ENCODE results near the gene NDEL1.

NDEL1 gene

DNA sequence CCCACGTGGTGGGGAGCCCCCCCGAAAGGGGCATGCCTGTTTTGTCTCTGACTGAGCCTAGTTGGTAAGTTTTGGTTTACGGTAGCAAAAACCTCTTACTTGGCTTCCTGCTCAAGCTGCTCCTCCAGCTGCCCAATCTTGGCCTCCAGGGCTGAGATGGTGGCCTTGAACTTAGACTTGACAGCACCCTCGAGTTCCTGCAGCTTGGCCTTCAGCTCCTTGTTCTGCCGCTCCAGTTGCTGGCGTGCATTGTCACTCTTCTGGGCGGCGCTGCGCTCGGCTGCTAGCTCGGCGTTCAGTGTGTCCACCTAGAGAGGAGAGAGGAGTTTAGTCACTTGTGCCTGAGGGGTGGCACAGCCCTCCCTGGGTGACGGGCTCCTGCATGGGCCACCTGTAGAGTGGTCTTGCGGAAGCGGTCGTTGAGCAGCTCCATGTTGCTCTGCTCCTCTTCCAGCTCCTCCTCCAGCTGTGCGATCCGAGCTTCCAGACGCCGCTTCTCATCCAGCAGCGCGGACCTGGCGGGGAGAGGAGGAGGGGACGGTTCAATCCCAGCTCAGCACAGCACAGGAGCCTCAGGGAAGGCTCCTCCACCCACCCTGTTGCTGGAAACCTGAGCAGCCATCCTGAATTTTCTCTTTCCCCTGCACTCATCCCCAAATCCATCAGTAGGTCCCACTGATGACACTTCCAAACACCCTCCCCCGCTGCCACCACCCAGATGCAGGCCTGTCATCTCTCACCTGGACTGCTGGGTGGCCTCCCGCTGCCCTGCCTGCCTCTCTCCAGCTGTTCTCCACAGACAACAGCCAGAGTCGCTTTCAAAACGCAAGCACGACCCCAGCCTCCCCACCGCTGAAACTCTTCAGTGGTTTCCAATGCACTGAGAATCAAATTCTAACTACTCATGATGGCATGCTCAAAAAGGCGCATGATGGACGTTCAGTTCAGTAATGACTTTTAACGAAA, 44.6 kb downstream of the NDEL1 start:
- no peak for DNase-seq

- DNase-seq = no peak
Observed at GRCh38 chr17:8481089-8481488, 45.4 kb downstream of the NDEL1 start.

DNA sequence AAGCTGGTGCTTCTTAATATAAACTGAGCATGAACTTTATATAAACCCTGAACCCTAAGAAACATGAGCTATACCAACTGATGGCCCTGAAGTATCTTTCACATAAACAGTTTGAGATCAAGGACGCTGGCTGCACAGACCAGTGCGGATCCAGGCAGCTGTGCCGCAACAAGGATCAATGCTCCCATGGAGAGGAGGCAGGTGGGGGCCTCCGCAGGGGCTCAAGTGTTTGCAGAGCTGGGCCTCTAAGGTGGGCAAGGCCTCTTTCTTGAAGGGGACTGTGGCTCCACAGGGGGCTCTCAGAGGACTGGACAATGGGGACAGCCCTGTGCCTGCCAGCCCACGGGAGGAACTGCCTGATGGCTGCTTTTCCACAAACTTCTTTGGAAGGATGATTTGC, 46.0 kb downstream of the NDEL1 start:
- no peak for DNase-seq

- DNase-seq = no peak
Observed at GRCh38 chr17:8482546-8482945, 46.9 kb downstream of the NDEL1 start.

- no peak for DNase-seq
Observed at GRCh38 chr17:8484465-8484864, 48.8 kb downstream of the NDEL1 start.

DNA sequence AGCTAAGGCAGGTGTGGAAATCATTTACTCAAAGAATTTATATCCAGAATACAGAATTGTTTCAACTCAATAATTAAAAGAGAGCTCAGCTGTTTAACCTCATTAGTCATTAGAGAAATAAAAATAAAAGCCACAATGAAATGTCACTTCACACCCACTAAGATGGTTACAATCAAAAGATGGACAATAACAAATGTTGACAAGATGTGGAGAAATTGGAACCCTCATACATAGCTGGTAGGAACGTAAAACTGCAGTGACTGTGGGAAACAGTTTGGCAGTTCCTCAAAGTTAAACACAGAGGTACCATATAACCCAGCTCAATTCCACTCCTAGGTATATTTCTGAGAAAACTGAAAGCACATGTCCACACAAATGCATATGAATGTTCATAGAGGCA, 49.8 kb downstream of the NDEL1 start:
- DNase-seq = no peak

DNA sequence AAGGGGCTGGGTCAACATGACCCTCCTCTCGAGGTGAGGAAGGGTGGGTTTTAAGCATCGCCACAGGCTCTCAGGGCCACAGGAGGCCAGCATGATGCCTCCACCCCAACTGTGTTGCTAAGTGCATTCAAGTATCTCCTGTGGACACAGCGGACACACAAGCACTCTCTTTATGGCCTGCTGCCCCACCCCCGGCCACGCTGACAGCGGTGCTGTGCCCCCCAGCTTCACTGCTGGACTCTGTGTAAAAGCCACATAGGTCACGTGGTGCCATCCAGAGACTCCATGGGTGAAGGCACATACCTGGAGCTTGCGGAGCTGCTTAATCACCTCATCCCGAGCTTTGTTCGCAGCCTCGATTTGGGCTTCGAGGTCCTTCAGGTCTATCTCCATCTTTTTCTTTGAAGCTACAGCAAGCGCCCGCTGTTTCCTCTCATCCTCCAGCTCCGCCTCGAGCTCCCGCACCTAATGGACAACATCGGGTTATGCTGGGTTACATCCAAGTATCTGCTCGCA, 51.5 kb downstream of the NDEL1 start:
- no peak for DNase-seq

- no peak for DNase-seq
Observed at GRCh38 chr17:8487743-8488142, 52.1 kb downstream of the NDEL1 start.

DNA sequence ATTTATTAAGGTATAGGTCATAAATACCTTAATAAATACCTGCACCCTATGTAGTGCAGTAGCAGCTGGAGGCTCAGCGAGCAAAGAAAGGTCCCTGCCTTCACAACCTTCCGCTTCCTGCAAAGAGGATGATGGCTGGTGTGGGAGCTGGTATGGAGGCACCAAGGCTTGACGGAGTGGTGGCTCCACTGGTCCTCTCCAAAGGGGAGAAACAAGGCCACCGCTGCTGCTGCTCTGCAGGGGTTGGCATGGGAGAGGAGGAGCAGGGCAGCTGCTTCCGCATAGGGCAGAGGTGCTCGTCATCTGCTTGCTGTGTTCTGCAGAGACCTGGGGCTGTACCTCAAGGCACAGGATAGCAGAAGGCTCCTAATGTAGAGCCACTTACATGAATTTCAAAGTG, 52.8 kb downstream of the NDEL1 start:
- no peak for DNase-seq

DNA sequence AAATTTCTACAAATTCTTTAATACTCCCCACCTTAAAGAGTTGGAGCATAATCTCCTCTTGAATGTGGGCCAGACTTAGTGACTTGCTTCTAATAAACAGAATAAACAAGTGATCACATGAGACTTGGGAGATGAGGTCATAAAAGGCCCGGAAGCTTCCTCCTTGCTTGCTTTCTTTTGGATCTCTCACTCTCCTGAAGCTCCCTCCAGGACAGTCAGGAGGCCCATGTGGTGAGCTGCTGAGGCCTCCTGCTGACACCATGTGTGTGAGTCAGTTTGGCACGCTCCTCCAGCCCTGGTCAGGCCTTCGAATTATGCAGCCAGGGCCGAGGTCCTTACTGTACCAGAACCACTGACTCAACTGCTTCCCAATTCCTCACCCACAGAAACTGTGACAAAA, 53.2 kb downstream of the NDEL1 start:
- no peak for DNase-seq

- no peak for DNase-seq
Observed at GRCh38 chr17:8489841-8490240, 54.2 kb downstream of the NDEL1 start.

GRCh38 chr17:8490256-8491023, 54.8 kb downstream of the NDEL1 start:
- DNase-seq = no peak

GRCh38 chr17:8492121-8492520, 56.4 kb downstream of the NDEL1 start:
- DNase-seq = no peak

DNA sequence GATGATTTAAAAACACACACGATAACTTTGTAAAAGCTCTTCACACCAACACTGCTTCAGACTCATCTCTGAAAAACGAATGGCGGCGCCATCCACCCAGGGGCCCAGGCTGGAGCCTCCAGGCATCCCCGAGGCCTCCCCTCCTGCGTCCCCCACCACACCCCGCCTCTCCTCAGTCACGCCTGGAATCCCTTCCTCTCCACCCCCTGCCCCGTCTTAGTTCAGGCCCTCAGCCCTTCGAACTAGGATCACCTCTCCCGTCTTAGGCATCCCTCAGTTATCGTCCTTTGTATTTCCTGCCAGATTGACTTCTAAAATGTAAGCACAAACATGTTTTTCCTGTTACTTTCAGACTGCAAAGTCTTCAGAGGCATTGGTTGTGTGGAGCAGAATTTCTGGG, 58.3 kb downstream of the NDEL1 start:
- no peak for DNase-seq

DNA sequence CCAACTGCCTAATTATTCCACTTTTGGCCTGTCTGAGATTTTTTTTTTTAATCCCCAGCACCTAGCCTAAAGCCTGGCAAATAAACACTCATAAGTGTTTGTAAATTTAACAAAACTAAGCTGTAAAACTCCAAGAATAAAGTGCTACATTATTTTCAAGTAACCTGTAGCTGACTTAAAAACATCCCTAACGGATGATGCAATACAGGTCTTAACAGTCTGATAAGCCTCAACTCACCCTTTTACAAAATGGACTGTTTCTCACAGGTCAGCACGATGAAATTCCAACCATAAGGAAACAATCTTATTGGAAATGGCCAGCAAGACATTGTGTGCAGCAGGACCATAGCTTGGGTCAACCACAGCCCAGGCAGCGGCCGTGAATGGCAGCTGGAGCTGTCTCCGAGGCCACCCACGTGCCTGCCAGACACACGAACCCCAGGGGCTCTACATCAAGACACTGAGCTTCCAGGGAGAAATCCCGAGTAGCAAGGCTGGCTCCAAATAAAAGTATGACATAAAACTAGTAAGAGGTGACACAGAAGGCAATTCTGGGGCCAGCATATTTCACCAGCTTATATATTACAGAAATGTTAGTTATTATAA, 58.9 kb downstream of the NDEL1 start:
- DNase-seq = no peak

DNA sequence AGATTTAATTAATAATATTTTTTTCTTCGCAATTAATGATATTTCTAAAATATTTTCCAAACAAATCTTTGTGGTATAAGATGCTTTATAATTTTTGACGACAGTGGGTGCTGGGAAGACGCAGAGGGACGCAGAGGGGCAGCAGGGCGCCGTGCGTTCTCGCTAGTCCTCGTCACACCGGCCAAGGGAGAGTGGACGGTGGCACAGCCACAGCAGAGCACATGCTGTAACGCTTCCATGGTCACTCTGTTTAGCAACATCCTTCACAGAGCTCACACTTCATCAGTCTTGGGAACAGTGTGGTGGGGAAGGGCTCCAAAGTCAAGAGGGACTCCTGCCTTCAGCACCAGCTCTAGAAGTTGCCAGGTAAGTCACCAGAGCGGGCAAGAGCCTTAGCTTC, 60.4 kb downstream of the NDEL1 start:
- no peak for DNase-seq

DNA sequence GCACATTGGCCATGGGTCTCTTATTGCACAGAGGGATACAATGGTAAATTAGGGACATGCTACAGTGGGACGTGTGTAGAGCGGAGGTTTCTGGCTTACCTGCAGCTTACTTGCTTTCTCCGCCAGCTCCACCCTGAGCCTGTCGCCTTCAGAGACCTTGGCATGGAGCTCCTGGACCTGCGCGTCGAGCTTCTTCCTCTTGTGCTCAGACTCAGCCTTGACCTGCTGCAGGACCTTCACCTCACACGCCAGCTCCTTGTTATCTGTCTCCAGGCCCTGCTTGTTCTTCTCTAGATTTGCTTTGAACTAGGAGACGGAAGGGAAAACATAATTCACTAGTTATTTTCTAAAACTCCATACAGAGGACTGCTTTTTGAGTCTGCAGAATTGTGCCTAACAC, 63.5 kb downstream of the NDEL1 start:
- DNase-seq = no peak

- no peak for DNase-seq
Observed at GRCh38 chr17:8499614-8500013, 63.9 kb downstream of the NDEL1 start.

DNA sequence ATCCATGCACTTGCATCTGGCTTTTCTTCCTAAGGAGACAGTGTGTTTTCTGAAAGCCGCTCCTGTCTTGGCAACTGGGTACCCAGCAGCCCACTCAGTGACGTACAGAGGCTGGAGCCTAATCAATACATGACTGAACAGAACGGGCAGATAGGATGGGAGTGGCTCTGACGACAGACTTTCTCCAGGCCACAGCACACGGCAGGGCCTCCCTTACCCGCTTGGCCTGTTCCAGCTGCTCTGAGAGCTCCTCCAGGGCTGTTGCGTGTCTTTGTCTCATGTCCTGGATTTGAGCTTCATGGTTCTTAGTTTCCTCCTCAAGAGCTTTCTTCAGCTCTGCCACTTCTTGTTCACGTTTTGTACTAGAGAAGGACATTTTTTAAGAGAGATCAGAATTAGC, 64.9 kb downstream of the NDEL1 start:
- DNase-seq = no peak

DNA sequence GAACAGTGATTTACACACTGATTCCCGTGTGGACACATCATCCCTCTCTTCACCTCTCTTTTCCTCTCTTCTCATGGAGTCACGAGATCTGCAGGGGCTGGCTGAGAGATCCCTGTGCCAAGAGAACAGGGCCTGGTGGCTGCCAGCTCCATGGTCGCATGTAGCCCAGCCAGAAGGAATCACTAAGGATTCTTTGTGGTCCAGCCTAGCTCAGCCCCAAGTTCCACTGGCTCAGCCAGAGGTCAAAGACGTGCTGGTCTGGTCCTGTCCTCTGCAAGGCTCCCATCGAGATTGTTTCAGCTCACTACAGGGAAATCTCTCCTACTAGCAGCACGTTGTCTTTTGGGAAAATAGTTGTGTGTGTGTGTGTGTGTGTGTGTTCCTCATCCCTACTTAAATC, 66.4 kb downstream of the NDEL1 start:
- no peak for DNase-seq

DNA sequence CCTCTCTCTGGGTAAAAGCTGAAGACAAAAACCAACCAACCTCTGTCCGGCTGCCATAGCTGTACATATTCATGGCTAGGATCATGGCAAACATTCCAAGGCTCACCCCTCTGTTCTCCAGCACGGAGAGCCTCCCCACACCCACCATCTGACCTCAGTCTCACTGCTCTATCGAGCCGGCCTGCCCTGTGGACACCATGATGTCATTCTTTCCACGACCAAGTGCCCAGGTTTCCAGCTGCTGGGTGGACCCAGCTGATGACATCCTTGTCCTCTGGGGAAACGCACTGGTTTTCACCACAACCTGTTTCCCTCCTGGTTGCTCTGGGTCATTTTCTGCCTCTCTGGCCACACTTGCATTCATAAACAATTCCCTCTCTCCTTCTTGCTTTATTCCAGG, 67.7 kb downstream of the NDEL1 start:
- no peak for DNase-seq

- DNase-seq = no peak
Observed at GRCh38 chr17:8503807-8504206, 68.1 kb downstream of the NDEL1 start.

GRCh38 chr17:8504460-8505207, 69.0 kb downstream of the NDEL1 start:
- no peak for DNase-seq

Measured in stimulated activated CD4-positive, alpha-beta T cell treated with anti-CD3 and anti-CD28 coated beads, Interleukin-1b, Interleukin-23, amount 100 ng/mL, for 48 hours (primary cell).